GM21737 (cell line): Measurements from ENCODE around the gene MCEE.
"Not testable (repeated sequence)": the region's sequence is repeated elsewhere in the genome, so short reads cannot be mapped to it uniquely, and the experiment has no call there.

Source experiments
- ATAC-seq: cut with Tn5 transposase; IDR thresholded peaks from one replicate; pipeline ENCODE4 v1.9.1; 2021; ENCODE audit warnings: mild to moderate bottlenecking, moderate library complexity; ENCODE audit not compliant: unreplicated experiment

Gene MCEE

DNA sequence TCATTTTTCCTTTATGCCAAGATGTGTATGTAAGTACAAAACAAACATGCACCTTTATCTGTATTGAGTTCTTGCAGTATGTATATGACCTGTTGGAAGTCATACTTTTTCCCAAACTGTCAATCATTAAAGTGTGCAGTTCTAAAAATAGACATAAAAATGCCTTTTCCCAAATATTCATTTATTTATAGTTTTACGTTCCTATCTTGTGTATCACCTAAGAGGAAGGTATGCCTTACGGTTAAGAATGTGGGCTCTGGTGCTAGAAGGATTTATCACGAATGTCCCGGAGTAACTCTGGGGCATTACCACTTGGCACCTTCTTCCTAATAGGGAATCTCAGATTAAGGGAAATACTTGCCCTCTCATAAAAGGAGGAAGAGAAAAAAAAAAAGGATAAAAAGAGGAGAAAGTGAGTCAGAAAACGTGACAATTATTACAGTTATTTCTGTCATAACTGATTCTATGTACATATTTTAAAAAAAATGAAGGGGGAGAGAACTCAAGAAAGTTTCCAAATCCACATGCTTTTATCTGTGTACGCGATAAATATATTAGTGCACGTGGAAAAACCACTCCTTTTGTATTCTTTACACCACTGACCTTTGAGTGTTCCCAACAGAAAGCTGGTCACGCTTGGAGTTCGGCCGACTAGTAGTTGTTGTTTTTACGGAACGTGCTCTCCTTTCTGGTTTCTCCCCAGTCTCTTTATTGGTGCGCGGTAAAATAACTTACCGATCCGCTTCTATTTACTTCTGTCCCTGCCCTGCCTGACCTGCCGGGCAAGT is 721 bp downstream of the MCEE start:
- ATAC-seq: no peak

GRCh38 chr2:71126957-71127356 is 3.1 kb downstream of the MCEE start:
- no peak for ATAC-seq

DNA sequence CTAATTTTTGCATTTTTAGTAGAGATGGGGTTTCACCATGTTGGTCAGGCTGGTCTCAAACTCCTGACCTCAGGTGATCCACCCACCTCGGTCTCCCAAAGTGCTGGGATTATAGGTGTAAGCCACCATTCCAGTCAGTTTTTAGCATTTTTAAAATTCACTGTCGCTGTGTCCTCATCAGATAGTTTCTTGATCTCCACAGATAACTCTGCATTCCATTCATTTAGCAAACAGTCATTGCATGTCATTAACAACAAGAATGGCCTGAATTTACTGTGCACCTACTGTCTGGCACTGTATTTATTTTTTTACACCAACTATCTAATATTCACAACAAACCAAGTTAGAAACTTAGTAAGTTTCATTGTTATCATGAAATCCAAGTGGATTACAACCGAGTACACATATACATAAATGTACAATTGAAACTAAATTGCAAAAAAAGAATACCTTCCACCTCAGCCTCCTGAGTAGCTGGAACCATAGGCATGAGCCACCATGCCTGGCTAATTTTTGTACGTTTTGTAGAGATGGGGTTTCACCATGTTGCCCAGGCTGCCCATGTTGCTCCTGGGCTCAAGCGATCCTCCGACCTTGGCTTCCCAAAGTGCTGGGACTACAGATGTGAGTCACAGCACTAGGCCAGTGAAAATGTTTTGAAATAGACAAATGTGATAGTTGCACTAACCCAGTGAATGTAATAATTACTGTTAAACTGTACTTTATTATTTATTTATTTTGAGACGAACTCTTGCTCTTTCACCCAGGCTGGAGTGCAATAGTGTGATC is 4.3 kb downstream of the MCEE start:
- no peak for ATAC-seq

GRCh38 chr2:71122387-71123298 is 7.4 kb downstream of the MCEE start:
- no peak for ATAC-seq

- ATAC-seq: no peak
These were observed 8.6 kb downstream of the MCEE start for GRCh38 chr2:71121479-71121878.

DNA sequence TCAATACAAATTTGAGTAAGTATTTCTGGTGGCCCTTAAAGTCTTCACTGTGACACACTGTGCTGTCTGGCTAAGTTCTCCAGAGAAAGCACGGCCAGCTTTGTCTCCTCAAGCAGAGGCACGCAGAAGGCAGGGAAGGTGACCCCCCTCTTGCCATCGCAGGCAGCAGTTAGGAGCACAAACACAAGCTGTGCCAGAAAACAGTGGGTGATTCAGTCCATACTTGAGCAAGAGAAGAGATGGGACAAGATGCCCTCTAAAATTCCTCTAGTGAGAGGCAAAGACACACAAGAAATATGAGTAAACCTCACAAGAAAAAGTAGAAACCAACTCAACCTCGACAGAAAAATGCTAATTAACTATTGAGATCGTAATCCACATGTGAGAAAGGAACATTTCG is 9.8 kb downstream of the MCEE start:
- no peak for ATAC-seq

DNA sequence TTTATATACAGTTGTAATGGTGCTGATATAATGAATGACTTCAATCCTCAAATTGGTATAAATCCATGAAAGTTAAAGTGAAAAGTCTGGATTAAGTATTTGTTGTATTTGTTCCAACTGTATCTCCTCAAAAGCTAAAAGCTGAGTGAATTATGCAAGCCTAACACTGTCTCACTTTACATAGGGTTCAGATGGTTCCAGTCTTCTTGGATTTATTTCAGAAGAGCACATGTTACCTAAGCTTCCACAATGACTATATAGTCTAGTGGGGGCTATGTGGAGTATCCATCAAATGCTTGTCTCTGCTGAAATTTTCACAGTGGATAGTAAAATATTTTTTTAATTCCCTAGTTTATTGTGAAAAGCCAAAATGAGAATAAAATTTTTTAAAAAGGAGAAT is 13.0 kb downstream of the MCEE start:
- ATAC-seq: no peak

DNA sequence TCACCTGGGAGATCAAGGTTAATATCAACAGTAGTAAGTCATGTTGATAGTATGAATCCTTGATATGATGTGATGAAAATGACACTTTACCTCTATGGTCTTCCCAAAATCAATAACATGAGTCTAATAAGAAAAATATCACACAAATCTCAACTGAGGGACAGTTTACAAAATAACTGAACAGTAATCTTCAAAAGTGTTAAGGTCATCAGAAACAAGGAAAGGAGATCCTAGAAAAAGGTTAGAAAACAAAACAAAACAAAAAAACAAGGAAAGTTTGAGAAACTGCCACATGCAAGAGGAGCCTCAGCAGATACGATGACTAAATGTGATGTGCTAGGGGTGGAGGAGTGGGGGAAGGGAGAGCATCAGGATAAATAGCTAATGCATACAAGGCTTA is 16.2 kb downstream of the MCEE start:
- no peak for ATAC-seq

GRCh38 chr2:71108091-71108490 is 21.9 kb downstream of the MCEE start:
- ATAC-seq: no peak

DNA sequence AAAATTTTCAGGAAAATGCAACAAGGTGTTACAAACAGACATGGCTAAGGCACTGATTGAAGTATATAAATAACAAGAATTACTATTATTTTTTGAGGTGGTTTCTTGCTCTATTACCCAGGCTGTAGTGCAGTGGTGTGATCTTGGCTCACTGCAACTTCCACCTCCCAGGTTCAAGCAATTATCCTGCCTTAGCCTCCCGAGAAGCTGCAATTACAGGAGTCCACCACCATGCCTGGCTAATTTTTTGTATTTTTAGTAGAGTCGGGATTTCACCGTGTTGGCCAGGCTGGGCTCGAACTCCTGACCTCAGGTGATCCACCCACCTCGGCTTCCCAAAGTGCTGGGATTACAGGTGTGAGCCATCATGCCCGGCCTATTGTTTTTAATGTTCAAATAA is 23.6 kb downstream of the MCEE start:
- ATAC-seq: not testable (repeated sequence)

DNA sequence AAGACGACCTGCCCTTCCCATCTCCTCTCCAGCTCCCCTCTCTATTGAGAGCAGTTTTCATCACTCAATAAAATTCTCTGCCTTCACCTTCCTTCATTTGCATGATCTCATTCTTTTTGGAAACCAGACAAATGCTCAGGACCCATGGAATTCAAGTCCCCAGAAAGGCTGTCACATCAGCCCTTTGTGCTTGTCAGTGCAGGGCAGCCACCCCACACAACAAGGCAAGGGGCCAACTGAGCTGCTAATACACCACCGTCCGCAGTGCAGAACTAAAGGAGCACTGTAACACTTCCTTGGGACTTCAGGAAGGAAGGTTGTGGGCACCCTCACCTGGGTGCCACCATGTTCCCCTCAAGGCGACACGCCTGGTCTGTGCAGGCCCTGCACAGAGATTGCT is 26.2 kb downstream of the MCEE start:
- ATAC-seq: no peak

DNA sequence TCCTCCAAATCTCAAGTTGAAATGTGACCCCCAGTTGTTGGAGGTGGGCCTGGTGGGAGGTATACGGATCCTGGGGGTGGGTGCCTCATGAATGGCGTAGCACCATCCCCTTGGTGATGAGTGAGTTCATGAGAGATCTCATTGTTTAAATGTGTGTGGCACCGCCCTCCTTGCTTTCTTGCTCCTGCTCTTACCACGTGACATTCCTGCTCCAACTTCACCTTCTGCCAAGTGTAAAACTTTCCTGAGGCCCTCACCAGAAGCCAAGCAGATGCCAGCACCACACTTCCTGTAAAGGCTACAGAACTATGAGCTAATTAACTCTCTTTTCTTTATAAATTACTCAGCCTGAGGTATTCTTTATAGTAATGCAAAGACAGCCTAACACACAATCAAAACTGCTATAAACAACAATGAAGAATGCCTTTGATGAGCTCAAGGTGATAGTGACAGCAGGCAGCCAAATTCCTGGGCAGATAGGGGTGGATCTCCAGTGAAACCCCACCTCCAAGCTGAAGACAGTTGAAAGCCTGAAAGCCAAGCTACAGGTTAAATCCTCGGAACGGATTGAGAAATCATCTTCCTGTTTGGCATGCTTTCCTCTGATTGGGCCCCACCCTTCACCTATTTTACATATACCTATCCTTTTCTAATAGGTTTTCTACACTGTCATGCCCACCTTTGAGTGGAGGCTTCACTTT is 26.9 kb downstream of the MCEE start:
- no peak for ATAC-seq

GRCh38 chr2:71101656-71102055 is 28.4 kb downstream of the MCEE start:
- no peak for ATAC-seq

DNA sequence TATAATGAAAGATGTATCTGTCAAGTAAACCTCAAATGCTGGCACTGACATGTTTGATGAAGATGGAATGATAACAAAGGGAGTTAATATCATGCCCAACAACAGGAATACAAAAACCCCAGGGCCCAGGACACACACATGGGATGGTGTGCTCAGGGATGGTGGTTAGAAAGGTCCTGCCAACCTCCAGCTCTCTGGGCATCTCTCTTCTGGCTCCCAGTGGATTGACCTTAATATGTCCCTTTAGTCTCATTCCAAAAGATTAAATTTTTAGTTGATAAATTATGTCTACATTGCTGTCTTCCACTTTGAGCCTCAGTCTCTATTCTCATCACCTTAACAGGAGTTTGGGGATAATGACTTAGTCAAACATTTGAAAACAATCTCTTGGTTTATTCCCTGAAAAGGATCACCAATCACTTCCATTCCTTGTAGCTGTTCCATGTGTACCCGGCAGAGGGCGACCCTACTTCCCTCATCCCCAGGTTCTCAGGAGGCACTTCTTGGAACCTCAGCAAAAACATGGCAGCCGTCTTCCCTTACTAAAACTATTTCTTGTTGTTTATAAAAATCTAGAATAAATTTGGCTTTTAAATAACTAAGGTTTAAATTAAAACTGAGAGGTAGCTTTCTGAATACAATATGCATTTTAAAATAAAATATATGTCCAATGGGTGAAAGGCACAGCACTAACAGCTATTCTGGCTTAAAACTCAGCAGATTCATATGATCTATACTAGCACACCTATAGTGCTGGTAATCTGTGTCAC is 29.6 kb downstream of the MCEE start:
- ATAC-seq: no peak

GRCh38 chr2:71092491-71093260 is 37.4 kb downstream of the MCEE start:
- ATAC-seq: not testable (repeated sequence)

- not testable (repeated sequence) for ATAC-seq
These were observed 38.2 kb downstream of the MCEE start for GRCh38 chr2:71091808-71092207.

- not testable (repeated sequence) for ATAC-seq
These were observed 40.6 kb downstream of the MCEE start for GRCh38 chr2:71089475-71089874.

DNA sequence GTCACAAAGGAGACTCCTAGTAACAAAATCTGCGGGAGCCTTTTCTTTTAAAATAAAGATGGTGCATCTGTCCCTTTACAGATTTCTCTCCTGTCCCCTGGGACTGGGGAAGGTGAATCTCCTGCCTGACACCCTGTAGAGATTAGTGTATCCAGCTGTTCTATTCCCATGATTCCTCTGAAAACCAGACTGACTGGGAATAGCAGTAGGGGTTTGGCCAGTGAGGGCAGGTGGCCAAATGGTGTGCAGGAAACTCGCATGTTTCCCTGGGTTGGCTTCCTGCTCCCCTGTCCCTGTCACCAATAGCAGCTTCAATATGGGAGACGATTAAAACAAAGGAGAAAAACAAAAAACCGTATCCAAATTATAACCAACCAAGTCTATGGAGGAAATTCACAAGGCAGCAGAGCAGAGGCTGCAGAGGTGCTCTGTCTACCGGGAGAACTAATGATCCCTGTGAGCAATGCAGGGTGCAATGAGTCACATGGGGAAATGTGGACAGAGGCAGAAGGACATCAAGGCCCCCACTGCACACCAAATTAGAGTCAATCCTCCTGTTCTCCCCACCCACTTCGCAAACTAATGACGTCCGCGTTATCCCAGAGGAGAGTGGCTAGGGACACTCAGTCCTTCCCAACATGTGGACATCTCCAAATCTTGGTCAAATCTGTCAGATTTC is 44.6 kb downstream of the MCEE start:
- ATAC-seq: not testable (repeated sequence)
